GM21825 (cell line): Measurements from ENCODE around the gene PKIG.
A peak's percentile ranks its signal among the peaks of the same experiment; 100 is the strongest.
"Not testable (repeated sequence)": the region's sequence is repeated elsewhere in the genome, so short reads cannot be mapped to it uniquely, and the experiment has no call there.

ENCODE experiments used
- ATAC-seq: cut with Tn5 transposase; IDR thresholded peaks from one replicate; pipeline ENCODE4 v1.9.1; 2021; ENCODE audit warnings: mild to moderate bottlenecking, moderate library complexity; ENCODE audit not compliant: unreplicated experiment

Gene PKIG

GRCh38 chr20:44571362-44571988, 10.9 kb upstream of the PKIG start:
- ATAC-seq = no peak

GRCh38 chr20:44572551-44573500, 9.6 kb upstream of the PKIG start:
- ATAC-seq = no peak

GRCh38 chr20:44573501-44573869, 8.9 kb upstream of the PKIG start:
- no peak for ATAC-seq

- no peak for ATAC-seq
Observed at GRCh38 chr20:44574372-44574771, 8.0 kb upstream of the PKIG start.

- ATAC-seq = no peak
Observed at GRCh38 chr20:44576297-44576696, 6.1 kb upstream of the PKIG start.

GRCh38 chr20:44579313-44580081, 2.9 kb upstream of the PKIG start:
- no peak for ATAC-seq

- no peak for ATAC-seq
Observed at GRCh38 chr20:44580581-44581268, 1.7 kb upstream of the PKIG start.

GRCh38 chr20:44581515-44581914, 864 bp upstream of the PKIG start:
- no peak for ATAC-seq

- no peak for ATAC-seq
Observed at GRCh38 chr20:44583157-44583556, 778 bp downstream of the PKIG start.

- no peak for ATAC-seq
Observed at GRCh38 chr20:44584162-44584561, 1.8 kb downstream of the PKIG start.

- no peak for ATAC-seq
Observed at GRCh38 chr20:44585057-44585963, 2.9 kb downstream of the PKIG start.

GRCh38 chr20:44586289-44586911, 4.0 kb downstream of the PKIG start:
- peak; percentile 61 for ATAC-seq

GRCh38 chr20:44587035-44587980, 4.9 kb downstream of the PKIG start:
- ATAC-seq = no peak

- not testable (repeated sequence) for ATAC-seq
Observed at GRCh38 chr20:44588321-44588720, 5.9 kb downstream of the PKIG start.

GRCh38 chr20:44589537-44589936, 7.2 kb downstream of the PKIG start:
- ATAC-seq = no peak

GRCh38 chr20:44590980-44591778, 8.8 kb downstream of the PKIG start:
- no peak for ATAC-seq

GRCh38 chr20:44592366-44592765, 10.0 kb downstream of the PKIG start:
- no peak for ATAC-seq

GRCh38 chr20:44593751-44594150, 11.4 kb downstream of the PKIG start:
- ATAC-seq = no peak
